Bone marrow (tissue), 2 donors: ENCODE measurements around the gene GPN3.
"Not testable (repeated sequence)": the region's sequence is repeated elsewhere in the genome, so short reads cannot be mapped to it uniquely, and the experiment has no call there.

ENCODE experiments used
- DNase-seq, 2 donors: peaks; one replicate each; lab custom pipeline; 2025; lab: John Stamatoyannopoulos, UW

The GPN3 gene

GRCh38 chr12:110444455-110444854 is 23.6 kb downstream of the GPN3 start:
- no peak for DNase-seq

- DNase-seq, result peak in 1 of 2 donors; percentile 10
These were observed 31.8 kb downstream of the GPN3 start for GRCh38 chr12:110436231-110436630.

- DNase-seq, result no peak
These were observed 36.0 kb downstream of the GPN3 start for GRCh38 chr12:110431957-110432587.

- not testable (repeated sequence) for DNase-seq
These were observed 38.4 kb downstream of the GPN3 start for GRCh38 chr12:110429676-110430075.

GRCh38 chr12:110426406-110426805 is 41.7 kb downstream of the GPN3 start:
- DNase-seq, result no peak

- DNase-seq, result no peak
These were observed 43.8 kb downstream of the GPN3 start for GRCh38 chr12:110424237-110424636.

- DNase-seq, result no peak
These were observed 46.4 kb downstream of the GPN3 start for GRCh38 chr12:110421701-110422100.

- DNase-seq, result no peak
These were observed 46.8 kb downstream of the GPN3 start for GRCh38 chr12:110421159-110421661.

- not testable (repeated sequence) for DNase-seq
These were observed 47.4 kb downstream of the GPN3 start for GRCh38 chr12:110420644-110421043.

- DNase-seq, result peak in 1 of 2 donors; percentile 25
These were observed 50.9 kb downstream of the GPN3 start for GRCh38 chr12:110417113-110417512.

GRCh38 chr12:110410086-110410485 is 58.0 kb downstream of the GPN3 start:
- not testable (repeated sequence) for DNase-seq

- DNase-seq, result not testable (repeated sequence)
These were observed 62.9 kb downstream of the GPN3 start for GRCh38 chr12:110405126-110405662.

- peak; percentile 29 to 71 for DNase-seq
These were observed 63.9 kb downstream of the GPN3 start for GRCh38 chr12:110403976-110404682.

GRCh38 chr12:110403146-110403975 is 64.7 kb downstream of the GPN3 start, which contains the start of gene ANAPC7:
TSS of gene ANAPC7 (minus strand) at chr12:110403708. CDS start at chr12:110403627, 81 bp downstream.
- DNase-seq, result peak; percentile 62 to 76
